Hindlimb muscle (tissue), 1 donor: ENCODE data around the gene CLTA. TPM values are rescaled to one million over a fixed set of nuclear protein-coding genes. Genes with fewer than 3 reads are reported as not detected.
"Not testable (repeated sequence)": the region's sequence is repeated elsewhere in the genome, so short reads cannot be mapped to it uniquely, and the experiment has no call there.

Source experiments
- DNase-seq: peaks from one replicate; pipeline ENCODE4 v3.0.0-alpha.2; 2013
- polyA plus RNA-seq: library from polyadenylated mRNA; unstranded; fragments of 120-200 nt; gene quantifications from one replicate; pipeline ENCODE4 v1.2.1, GENCODE V29; 2013; ENCODE audit not compliant: insufficient read length

The CLTA gene
- polyA plus RNA-seq, 1 donor = 112 TPM

DNA sequence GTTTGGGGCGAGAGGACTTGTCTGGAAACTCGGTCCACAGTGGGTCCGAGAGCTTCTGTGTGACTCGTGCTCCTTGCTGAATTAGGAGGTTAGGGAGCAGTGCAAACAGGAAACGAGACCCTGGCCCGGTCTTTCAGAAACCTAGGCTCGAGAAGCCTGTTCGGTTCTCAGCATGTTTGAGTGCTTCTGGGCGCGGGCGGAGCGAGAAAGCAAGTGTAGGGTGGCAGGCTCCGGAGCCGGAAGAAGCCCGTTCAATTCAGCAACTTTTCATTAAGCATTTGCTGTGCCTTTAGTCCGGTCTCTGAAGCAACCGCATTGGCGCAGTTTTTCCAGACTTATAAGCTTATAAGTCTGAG is 547 bp downstream of the CLTA start:
- no peak for DNase-seq

DNA sequence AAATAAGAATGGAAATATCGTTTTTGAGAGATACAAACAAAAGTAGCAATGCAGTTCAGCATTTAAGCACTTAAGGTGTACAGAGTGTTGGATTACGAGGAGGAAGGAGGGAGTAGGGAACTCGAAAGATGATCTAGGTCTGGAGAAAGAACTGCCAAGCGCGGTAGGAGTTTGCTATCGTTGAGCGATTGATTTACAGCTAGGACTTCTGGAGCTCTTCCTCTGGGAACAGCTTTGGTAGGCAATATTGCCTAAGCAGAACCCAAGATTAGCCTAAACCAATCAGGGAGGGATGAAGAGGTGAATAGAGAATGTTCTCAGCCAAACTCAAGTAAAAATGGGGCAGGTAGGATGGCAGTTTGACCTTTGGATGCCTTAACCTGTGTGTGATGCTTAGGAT is 965 bp downstream of the CLTA start:
- DNase-seq = no peak

DNA sequence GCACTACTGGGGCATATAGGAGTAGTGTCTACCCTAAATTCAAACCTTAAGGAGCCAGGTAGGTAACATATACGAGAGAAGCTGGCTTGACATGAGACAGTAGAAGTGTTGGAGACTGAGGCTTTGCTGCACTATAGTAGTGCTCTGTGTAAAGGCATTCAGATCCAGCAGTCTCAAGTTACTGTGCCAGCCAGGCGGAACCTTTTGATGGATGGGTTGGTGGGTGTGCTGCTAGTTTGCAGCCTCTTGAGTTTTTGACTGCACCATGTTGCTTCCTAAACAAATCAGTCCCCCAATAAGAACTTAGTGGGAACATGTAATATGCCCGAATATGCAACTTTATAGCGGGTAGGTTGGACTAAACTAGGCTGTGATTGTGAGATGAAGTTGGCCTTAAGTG is 1.5 kb downstream of the CLTA start:
- DNase-seq = no peak

DNA sequence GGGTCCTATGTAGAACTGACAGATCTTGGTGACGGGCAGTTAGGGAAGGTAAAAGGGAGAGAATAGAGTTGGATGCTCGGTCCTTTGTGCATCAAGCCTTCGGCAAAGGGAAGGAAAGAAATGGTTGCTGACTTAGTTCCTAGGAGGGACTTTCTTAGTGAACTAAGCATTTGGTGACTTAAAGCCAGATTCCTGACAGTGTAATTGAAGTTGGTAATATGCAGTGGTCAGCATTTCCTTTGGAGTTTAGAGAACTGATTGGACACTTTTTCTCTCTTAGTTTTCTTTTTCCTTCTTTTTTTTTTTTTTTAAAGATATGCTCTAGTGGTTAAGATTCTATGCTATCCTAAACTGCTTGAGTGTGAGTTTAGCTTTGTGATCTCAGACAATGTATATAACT is 2.3 kb downstream of the CLTA start:
- DNase-seq = no peak

DNA sequence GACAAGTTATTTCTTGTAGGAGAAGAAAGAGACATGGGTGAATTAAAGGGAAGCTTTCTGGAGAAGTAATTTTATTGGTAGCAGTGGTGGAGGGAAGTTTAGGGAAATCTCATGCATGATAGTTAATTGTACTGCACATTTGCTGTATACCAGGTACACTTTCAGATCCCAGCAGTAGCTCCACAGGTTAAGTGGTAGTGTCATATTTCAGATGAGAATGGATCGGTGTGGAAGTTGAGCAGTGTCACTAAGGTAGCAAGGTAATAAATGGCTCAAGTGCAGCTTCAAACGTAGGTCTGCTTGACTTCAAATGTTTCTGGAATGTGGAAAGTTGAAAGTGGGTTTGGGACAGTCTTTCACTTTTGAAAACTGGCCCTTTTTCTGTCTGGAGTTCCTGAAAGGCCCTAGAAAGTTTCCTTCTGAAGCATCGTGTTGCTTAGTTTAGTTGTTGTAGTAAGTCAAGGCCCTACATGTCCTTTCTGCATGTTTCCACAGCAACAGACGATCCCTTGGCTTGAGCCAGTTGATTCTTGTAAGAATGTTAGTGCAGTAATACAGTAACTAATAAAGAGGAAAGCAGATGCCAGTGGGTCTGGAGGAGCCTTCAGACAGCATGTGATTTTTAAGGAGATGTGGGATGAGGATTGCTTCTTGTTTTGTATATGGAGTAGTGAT is 3.7 kb downstream of the CLTA start:
- DNase-seq = peak; percentile 20

DNA sequence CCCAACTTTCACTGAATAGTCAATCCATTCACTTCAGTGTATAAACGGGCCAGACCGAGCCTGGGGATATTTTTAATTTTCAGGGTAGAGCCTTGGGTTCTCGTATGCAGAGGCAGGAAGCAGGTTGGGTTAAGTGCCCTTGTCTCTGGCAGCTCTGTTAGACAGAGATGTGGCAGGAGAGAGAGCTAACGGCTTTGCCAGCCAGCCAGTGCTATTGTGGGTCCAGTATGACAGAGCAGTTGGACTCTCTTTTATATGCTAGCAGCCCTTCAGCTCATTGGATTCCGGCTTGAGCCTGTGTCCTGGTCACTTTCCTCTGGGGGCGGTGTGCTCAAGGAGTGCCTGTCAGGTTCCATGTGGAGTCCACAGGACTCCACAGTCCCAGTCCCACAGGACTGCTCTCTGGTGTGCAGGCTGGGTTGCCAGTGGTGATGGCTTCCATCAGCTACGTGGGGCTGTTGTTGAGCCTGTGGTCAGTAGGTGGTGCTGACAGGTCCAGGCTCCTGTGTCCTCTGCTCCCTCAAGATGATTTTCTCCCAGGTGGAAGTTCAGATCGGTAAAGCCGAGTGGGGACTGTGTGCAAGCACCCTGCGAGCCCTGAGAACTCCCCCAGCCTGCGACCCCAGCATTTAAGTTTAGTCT is 14.3 kb downstream of the CLTA start:
- no peak for DNase-seq

DNA sequence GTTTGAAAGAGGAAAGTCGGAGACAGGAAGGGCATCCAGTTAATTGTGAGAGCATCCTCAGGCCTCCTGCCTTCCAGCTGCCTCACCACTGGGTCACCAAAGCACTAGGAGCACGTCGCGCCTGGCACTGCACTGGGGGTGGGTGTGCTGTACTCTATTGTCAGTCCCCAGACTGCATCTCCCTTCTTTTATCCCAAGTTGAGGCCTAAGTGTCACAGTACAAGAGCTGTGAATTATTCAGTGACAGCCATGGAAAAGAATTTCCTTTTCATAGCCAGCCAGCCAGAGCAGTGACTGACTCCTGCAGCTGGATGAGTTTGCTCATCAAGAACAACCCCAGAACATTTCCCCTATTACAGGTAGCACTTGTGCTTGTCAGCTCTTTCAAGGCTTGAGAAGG is 16.3 kb downstream of the CLTA start:
- no peak for DNase-seq

DNA sequence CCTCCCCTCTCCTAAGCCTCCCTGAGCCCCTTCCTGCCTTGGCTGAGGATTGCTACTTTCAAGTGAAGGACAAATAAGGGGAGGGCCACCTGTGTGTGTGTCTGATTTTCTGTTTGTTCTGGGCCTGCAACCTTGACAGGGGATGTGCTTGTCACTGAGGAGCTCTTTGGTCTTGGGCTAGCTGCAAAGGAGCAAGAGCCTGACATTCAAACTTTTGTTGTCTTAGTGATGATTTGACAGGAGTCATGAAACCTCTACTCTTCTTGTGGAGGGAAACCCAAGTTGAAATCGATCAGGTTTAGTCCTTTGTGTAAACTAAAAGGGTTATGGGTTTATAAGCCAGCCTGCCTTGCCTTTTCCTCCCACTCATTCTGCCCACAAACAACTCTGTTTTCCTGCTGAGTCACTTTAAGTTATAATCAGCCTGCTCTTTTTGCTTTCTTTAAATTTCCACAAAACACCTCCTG is 16.9 kb downstream of the CLTA start:
- DNase-seq = no peak

DNA sequence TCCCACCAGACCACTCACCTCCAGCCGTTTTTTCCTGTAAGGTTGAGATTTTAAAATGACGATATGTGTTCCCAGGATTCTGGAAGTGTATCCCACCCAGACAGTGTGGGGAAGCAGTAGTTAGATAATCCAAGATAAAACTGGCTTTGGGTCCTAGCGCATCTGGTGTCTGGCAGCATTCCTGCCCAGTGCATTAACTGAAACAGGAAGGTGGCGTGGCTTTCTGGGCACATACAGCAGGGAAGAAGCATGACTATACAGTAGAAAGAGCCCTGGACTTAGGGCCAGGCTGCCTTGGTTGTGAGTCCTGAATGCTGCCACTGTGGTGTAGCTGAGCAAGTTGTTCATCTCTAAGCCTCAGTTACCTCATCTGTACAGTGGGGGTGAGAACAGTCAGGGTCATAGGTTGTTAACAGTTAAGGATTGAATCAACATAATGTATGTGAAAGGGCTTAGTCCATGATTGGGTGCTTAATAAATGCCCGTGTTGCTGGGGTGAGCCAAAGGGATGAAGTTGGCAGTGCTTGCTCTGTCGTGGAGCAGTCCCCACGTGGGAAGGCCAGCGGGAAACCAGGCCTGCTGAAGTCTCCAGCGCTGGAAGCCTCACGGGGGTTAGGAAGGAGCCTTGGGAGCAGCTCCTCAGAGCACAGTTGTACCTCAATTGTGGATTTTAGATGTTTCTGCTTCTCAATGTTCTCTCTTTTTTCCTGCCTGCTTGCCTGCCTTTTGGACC is 18.0 kb downstream of the CLTA start:
- no peak for DNase-seq

DNA sequence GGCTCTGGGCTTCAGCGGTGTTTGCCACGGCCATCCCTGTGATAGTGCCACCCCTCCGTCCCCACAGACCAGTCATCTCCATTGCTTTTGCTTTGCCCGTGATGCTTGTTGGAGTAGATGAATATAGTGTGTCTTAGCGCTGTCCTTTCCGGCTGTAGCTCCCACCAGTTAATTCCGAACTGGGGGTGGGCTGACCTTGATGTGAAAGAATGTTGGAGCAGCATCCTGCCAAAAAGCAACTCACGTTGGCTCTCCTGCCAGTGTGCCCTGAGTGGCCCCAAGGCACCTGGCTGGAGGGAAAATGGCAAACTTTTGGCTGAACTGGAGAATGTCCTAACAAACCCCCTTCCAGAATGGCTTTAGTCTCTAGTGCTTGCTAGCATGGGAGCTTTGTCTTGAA is 20.0 kb downstream of the CLTA start:
- DNase-seq = no peak

DNA sequence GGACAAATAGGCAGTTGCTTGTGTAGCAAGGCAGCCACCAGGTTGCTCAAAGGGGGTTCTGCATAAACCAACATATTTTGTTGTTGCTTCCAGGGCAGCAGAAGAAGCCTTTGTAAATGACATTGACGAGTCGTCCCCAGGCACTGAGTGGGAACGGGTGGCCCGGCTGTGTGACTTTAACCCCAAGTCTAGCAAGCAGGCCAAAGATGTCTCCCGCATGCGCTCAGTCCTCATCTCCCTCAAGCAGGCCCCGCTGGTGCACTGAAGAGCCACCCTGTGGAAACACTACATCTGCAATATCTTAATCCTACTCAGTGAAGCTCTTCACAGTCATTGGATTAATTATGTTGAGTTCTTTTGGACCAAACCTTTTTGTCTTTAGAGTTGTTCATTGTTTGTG is 20.8 kb downstream of the CLTA start:
- no peak for DNase-seq

DNA sequence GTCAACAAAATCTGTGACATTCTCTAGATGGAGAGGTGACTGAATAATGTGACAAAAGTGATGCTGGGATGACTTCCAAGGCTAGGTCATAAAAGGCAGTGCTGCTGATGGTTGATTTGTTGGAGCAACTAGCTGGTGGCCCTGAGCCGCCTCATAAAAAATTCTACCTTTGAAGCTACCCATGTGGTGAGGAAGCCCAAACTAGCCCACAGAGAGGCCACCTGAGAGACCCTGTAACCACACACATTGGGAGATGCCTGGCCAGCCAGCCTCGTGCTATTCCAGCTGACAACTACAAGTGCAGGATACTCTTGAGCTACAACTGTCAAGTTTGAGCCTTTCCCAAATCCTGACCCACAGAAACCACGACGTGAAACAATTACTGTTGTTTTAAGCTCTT is 22.7 kb downstream of the CLTA start:
- no peak for DNase-seq

DNA sequence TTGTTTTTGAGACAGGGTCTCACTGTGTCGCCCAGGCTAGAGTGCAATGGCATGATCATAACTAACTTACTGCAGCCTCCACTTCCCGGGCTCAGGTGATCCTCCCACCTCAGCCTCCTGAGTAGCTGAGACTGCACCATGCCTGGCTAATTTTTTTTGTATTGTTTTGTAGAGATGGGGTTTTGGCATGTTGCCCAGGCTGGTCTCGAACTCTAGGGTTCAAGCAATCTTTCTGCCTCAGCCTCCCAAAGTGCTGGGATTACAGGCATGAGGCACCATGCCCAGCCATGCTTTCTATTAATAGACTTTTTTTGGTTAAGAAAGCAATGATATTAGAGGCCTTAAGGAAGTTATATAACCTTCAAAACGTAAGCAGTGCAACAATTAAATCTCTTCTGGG is 23.3 kb downstream of the CLTA start:
- no peak for DNase-seq

DNA sequence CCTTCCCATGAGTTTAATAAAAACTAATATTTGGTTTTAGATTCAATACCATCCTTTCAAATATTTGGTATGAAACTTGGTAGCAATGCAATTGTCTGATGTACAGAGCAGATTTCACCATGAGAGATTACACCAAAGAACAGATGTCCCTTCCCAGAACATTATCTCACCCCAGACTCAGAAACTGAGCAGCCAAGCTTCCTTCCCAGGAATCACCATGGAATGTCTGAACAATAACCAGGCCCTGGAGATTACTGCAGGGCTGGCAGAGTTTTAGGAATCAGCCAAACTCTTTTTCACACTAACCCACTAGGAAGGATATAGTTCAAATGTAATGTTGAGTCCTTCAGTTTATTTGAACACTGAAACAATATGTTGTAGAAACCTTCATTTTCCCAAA is 23.9 kb downstream of the CLTA start:
- no peak for DNase-seq

DNA sequence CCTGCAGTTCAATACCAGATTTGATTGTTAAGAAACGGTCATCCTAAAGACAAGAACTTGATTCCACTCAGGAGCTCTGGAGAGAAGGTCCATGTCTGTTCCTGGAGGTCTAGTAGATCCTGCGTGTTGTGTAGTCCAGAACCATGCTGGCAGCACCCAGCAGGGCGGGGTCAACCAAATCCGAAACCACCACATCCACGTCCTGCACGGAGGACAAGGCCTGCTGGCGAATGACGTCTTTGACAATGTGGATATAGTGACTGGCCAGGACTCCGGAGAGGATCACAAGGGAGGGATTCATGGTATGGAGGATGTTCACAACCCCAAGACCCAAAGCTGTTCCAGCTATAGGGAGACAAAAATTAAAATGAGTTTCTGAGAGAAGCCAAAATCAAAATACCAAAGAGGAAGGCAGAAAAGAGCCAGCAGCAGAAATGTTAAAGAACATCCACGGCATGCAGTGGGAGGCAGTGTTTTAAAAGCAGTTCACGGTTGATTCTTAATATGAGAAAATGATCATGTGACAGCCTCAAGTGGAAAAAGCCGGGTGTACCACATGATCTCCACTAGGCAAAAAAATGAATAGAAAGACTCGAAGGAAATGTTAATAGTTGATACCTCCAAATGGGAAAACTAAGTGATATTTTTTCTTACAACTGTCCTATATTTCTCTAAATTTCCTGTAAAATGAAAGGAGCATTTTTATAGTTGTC is 26.7 kb downstream of the CLTA start:
- DNase-seq = no peak

DNA sequence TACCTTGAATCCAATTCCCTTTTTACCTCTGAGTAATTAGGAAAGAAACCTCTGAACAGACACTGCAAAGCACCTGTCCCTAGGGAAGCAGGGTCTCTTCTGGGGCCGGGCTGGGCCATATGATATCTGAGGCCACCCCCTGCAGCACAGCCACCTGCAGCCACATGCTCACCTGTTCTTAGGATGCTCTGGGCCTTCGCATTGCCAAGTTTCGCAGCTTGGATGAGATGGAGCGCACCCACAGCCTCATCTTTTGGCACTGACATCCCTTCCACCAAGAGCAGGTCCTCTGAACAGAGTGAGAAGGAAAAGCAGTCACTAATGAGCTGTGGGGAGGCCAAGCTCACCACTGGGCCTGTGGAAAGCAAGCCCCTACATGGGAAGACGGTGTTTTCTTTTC is 27.3 kb downstream of the CLTA start:
- no peak for DNase-seq

DNA sequence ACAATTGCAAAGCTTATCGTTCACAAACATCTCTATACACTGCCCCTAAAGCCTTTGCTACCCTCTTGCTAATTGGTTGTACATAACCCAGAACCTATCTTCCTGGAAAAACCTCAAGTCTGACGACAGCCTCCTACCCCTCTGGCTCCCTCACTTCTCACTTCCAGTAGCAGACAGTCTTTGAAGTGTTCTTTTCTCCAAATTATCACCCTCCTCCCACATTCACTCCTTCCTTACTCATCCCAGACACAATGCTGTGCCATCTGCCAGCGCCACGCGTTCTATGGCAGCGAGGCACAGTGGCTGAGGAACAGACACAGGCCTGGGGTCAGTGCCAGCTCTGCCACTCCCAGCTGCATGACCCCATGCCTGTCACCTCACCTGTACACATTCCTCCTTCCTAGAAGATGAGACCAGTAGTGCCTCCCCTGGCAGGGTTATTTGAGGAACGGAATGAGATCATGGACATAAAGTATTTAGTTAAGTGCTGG is 27.7 kb downstream of the CLTA start:
- DNase-seq = no peak

DNA sequence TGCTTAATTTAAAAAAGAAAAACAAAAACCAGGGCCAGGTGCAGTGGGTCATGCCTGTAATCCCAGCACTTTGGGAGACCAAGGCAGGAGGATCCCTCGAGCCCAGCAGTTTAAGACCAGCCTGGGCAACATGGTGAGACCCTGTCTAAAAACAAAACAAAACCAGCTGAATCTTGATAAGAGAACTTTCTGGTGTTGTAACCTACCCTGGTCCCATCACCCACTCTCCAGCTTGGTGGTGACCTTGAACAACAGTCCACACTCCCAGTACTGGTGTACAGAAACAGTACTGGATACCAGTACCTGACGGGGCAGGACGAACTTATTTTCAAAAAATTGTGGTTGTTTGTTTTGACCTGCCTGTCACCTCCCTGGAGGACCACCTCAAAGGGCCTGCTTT is 30.9 kb downstream of the CLTA start:
- DNase-seq = no peak

DNA sequence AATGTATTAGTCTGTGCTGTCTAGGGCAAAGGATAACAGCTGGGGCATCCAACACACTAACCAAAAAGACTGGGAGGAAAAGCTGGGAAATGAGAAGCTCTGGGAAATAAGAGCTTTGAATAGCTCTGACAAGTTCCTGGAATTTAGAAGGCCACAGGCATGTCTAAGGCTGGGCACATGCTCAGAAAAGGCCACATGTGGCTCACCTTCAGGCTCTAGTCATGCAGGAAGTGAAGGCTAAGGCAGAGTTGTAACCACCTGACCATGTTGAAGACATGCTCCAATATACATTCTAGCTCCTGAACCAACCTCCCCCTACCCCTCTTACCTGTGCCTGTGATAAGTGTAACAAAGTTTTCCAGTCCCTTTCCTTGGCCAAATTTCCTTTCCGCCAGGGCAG is 31.7 kb downstream of the CLTA start:
- DNase-seq = no peak

DNA sequence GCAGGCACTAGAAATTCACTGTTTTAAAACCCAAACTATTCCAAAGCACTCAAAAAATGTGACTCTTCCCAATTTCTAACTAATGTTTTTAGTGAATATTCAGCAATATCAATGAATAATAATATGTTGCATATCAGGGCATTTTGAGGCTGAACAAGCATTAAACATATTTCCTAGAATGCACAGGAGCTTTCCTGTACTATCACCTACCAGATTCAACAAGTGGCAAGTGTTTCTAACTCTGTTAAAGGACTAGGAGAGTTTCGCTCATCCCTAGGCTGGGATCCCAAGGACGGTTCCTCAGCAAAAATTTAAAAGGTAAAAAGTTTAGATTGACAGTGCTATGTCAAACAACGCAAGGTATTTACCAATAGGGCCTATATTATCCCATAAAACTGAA is 46.5 kb downstream of the CLTA start:
- no peak for DNase-seq

DNA sequence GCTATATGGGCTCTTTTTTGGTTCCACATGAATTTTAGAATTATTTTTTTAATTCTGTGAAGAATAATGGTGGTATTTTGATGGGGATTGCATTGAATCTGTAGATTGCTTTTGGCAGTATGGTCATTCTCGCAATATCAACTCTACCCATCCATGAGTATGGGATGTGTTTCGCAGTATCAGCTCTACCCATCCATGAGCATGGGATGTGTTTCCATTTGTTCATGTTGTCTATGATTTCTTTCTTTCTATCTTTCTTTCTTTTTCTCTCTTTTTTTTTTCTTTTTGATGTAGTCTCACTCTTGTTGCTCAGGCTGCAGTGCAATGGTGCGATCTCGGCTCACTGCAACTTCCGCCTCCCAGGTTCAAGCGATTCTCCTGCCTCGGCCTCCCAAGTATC is 48.5 kb downstream of the CLTA start:
- DNase-seq = not testable (repeated sequence)

DNA sequence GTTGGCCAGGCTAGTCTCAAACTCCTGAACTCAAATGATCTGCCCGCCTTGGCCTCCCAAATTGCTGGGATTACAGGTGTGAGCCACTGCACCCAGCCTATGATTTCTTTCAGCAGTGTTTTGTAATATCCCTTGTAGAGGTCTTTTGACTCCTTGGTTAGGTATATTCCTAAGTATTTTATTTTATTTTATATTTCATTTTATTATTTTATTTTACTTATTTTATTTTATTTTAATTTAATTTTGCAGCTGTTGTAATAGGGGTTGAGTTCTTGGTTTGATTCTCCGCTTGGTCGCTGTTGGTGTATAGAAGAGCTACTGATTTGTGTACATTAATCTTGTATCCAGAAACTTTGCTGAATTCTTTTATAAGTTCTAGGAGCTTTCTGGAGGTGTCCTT is 49.0 kb downstream of the CLTA start:
- not testable (repeated sequence) for DNase-seq

DNA sequence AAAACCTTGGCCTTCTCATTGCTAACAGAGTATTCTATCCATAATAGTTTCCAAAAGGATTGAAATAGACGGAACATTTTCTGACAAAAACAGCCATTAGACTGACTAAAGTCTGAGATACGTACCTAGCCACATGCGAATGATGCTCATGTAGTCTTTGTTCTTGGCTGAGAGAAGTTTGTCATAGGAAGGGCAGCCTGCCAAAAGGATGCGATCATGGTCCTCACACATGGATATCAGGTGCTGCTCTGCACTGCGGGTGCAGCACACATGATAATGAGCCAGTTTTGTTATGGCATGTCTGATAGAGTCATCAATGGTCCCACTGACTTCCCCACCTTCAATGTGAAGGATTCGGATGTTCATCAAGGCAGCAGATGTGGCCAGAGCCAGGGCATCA is 55.2 kb downstream of the CLTA start:
- DNase-seq = no peak
